GM23338 (cell line): ENCODE results near the gene GJA1. TPM values are rescaled to one million over a fixed set of nuclear protein-coding genes. Genes with fewer than 3 reads are reported as not detected.

ENCODE experiments used
- ATAC-seq: fragments of 200-7000 bp; cut with Tn5 transposase; 3 replicates; pipeline ENCODE4 v1.9.1; 2020
- DNase-seq: peaks from one replicate; pipeline ENCODE4 v3.0.0-alpha.2; 2015; ENCODE audit warnings: low spot score
- H2AFZ ChIP-seq: fragments of 200-600 bp; sonication (generic); 2 replicates; pipeline ENCODE4 v1.8.0; 2016; ENCODE audit warnings: antibody characterized with exemption, mild to moderate bottlenecking, moderate library complexity
- H3F3A ChIP-seq: fragments of 200-600 bp; sonication (generic); replicated peaks from 2 replicates; pipeline ENCODE4 v1.8.0; 2017; ENCODE audit warnings: antibody characterized with exemption, mixed run types, low read depth
- H3K27ac ChIP-seq: fragments of 200-600 bp; sonication (generic); 2 replicates; pipeline ENCODE4 v1.6.1; 2016; ENCODE audit warnings: low read depth
- H3K27me3 ChIP-seq: fragments of 200-600 bp; sonication (generic); 2 replicates; pipeline ENCODE4 v1.8.0; 2016; ENCODE audit warnings: mild to moderate bottlenecking, mixed run types, moderate library complexity; ENCODE audit not compliant: insufficient read depth
- H3K36me3 ChIP-seq: fragments of 200-600 bp; sonication (generic); 2 replicates; pipeline ENCODE4 v1.8.0; 2016; ENCODE audit warnings: mild to moderate bottlenecking; ENCODE audit not compliant: insufficient read depth
- H3K4me1 ChIP-seq: fragments of 200-600 bp; sonication (generic); 2 replicates; pipeline ENCODE4 v1.8.0; 2016; ENCODE audit warnings: mild to moderate bottlenecking, moderate library complexity; ENCODE audit not compliant: insufficient read depth
- H3K4me2 ChIP-seq: fragments of 200-600 bp; sonication (generic); 2 replicates; pipeline ENCODE4 v1.7.1; 2017; ENCODE audit warnings: mixed run types
- H3K4me3 ChIP-seq: fragments of 200-600 bp; sonication (generic); 2 replicates; pipeline ENCODE4 v1.6.1; 2016; ENCODE audit warnings: mixed run types
- H3K79me2 ChIP-seq: fragments of 200-600 bp; sonication (generic); replicated peaks from 2 replicates; pipeline ENCODE4 v1.8.0; 2017; ENCODE audit warnings: mild to moderate bottlenecking; ENCODE audit not compliant: insufficient read depth
- H3K9me2 ChIP-seq: fragments of 200-600 bp; sonication (generic); 2 replicates; pipeline ENCODE4 v1.8.0; 2017; ENCODE audit not compliant: insufficient read depth
- H4K20me1 ChIP-seq: fragments of 200-600 bp; sonication (generic); replicated peaks from 2 replicates; pipeline ENCODE4 v1.8.0; 2017; ENCODE audit warnings: mild to moderate bottlenecking; ENCODE audit not compliant: insufficient read depth
- H3K27ac Mint-ChIP-seq: 2 replicates; pipeline ENCODE4 v1.8.0; 2020; ENCODE audit warnings: inconsistent platforms, mild to moderate bottlenecking, moderate library complexity, mixed read lengths
- H3K27me3 Mint-ChIP-seq: 3 replicates; pipeline ENCODE4 v1.8.0; 2022; ENCODE audit warnings: low read depth, mild to moderate bottlenecking, moderate library complexity, mixed read lengths, inconsistent platforms; ENCODE audit not compliant: insufficient read depth, poor library complexity
- H3K36me3 Mint-ChIP-seq: 3 replicates; pipeline ENCODE4 v1.8.0; 2021; ENCODE audit warnings: low read depth, mild to moderate bottlenecking, inconsistent platforms, moderate library complexity, mixed read lengths
- H3K4me1 Mint-ChIP-seq: 3 replicates; pipeline ENCODE4 v1.8.0; 2020; ENCODE audit warnings: mild to moderate bottlenecking, inconsistent platforms, mixed read lengths
- H3K4me3 Mint-ChIP-seq: 3 replicates; pipeline ENCODE4 v1.8.0; 2021; ENCODE audit warnings: moderate library complexity, mild to moderate bottlenecking, inconsistent platforms, mixed read lengths
- H3K9me3 Mint-ChIP-seq: 3 replicates; pipeline ENCODE4 v1.8.0; 2020; ENCODE audit warnings: moderate library complexity, mild to moderate bottlenecking, inconsistent platforms, mixed read lengths
- CREB1 ChIP-seq: fragments of 250-450 bp; sonication (Bioruptor Pico); IDR thresholded peaks from 2 replicates; pipeline ENCODE4 v1.5.0; 2020; ENCODE audit warnings: low read depth, mild to moderate bottlenecking, moderate library complexity
- EZH2 ChIP-seq: fragments of 200-600 bp; sonication (generic); IDR thresholded peaks from one replicate; pipeline ENCODE4 v1.8.0; 2017; ENCODE audit warnings: antibody characterized with exemption, mild to moderate bottlenecking, low read depth; ENCODE audit not compliant: unreplicated experiment
- EZH2phosphoT487 ChIP-seq: fragments of 200-600 bp; sonication (generic); IDR thresholded peaks from one replicate; pipeline ENCODE4 v1.8.1; 2018; ENCODE audit warnings: antibody characterized with exemption; ENCODE audit not compliant: unreplicated experiment
- JUNB ChIP-seq: IDR thresholded peaks from one replicate; pipeline ENCODE4 v1.6.1; 2016; ENCODE audit warnings: antibody characterized with exemption; ENCODE audit not compliant: unreplicated experiment
- NANOG ChIP-seq: IDR thresholded peaks from 2 replicates; pipeline ENCODE4 v1.6.1; 2016; ENCODE audit warnings: antibody characterized with exemption, borderline replicate concordance
- POLR2AphosphoS5 ChIP-seq: IDR thresholded peaks from 2 replicates; pipeline ENCODE4 v1.6.1; 2016; ENCODE audit warnings: antibody characterized with exemption, low read depth
- STAT1 ChIP-seq: IDR thresholded peaks from one replicate; pipeline ENCODE4 v1.6.1; 2016; ENCODE audit warnings: antibody characterized with exemption; ENCODE audit not compliant: unreplicated experiment
- ZNF114 ChIP-seq: fragments of 250-450 bp; sonication (Bioruptor Pico); IDR thresholded peaks from 2 replicates; pipeline ENCODE4 v1.5.0; 2020; ENCODE audit warnings: mild to moderate bottlenecking, moderate library complexity
- ZNF331 ChIP-seq: fragments of 250-450 bp; sonication (Bioruptor Pico); IDR thresholded peaks from 2 replicates; pipeline ENCODE4 v1.5.0; 2020; ENCODE audit warnings: low read depth, mild to moderate bottlenecking, moderate library complexity
- polyA plus RNA-seq: library from polyadenylated mRNA; unstranded; fragments of >200 nt; fragmentation: Nextera tagmentation; extraction: Ambion mirVana; gene quantifications from 2 replicates; pipeline ENCODE4 v1.2.1, GENCODE V29; 2016
- total RNA-seq: library from RNA; depleted of rRNA; stranded (reverse); fragments of >200 nt; shearing (Covaris generic); gene quantifications from 2 replicates; pipeline ENCODE4 v1.2.3, GENCODE V29; 2014
- TF ChIP-seq, protein P1 (sequence below): IDR thresholded peaks from one replicate; pipeline ENCODE4 v1.6.1; 2018; ENCODE audit warnings: antibody characterized with exemption; ENCODE audit not compliant: unreplicated experiment
- TF ChIP-seq, protein P2 (sequence below): fragments of 250-450 bp; sonication (Bioruptor Pico); IDR thresholded peaks from 2 replicates; pipeline ENCODE4 v1.5.0; 2020; ENCODE audit warnings: mild to moderate bottlenecking, moderate library complexity
- TF ChIP-seq, protein P3 (sequence below), 2 experiments: fragments of 200-600 bp in 1 of 2; sonication (generic) in 1 of 2; conservative IDR thresholded peaks; 2 replicates each; pipeline versions ENCODE4 v1.5.1 to v1.6.1; 2016 to 2017; ENCODE audit warnings: antibody characterized with exemption in 2 of 2, low read depth in 2 of 2, mild to moderate bottlenecking in 2 of 2, moderate library complexity in 1 of 2
- TF ChIP-seq, protein P4 (sequence below): IDR thresholded peaks from 2 replicates; pipeline ENCODE4 v1.6.1; 2016; ENCODE audit warnings: antibody characterized with exemption

Gene GJA1
- total and polyA plus RNA-seq, 2 experiments from 2014 or later = 262 to 609 TPM

DNA sequence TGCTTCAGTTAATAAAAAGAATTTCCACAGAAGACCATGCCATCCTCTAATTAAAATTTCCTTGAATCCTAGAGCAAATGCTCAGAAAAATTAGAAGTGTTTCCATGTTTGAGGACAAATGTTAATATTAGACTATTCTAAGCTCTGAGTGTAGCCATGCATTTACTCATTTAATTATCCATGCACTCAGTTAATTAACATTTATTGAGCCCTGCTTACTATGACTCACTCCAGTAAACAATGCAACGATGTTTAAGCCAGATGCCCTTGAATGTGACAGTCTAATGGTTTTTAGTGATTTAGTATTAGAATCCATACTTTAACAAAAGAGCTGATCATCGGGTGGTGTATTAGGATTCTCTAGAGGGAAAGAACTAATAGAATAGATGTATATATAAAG lies 37.3 kb upstream of the GJA1 start:
- Histone ChIP-seq H3F3A (no peaks in the 10 kb centered on the region), H3K9me2 (no peaks in the 10 kb centered on the region), H3K27me3 (no peaks in the 10 kb centered on the region), H3K4me1 (no peaks in the 10 kb centered on the region), H3K36me3 (no peaks in the 10 kb centered on the region), H3K4me2 (no peak overlapping the region), H4K20me1 (no peaks in the 10 kb centered on the region), H3K4me3 (no peak overlapping the region), H3K27ac (no peak overlapping the region), H3K79me2 (no peaks in the 10 kb centered on the region), H2AFZ (peak overlapping the region; percentile 11; the same call in 1 of the 2 replicates)
- H3K36me3 Mint-ChIP-seq = no peaks in the 10 kb centered on the region
- TF ChIP-seq ZNF114 (CRISPR knock-in tag) (no peak), NANOG (no peak), CREB1 (CRISPR knock-in tag) (no peak), ZNF331 (CRISPR knock-in tag) (no peak), POLR2AphosphoS5 (no peak), EZH2 (no peak), JUNB (no peak), STAT1 (no peak), EZH2phosphoT487 (no peak)
- TF ChIP-seq, protein P1, sequence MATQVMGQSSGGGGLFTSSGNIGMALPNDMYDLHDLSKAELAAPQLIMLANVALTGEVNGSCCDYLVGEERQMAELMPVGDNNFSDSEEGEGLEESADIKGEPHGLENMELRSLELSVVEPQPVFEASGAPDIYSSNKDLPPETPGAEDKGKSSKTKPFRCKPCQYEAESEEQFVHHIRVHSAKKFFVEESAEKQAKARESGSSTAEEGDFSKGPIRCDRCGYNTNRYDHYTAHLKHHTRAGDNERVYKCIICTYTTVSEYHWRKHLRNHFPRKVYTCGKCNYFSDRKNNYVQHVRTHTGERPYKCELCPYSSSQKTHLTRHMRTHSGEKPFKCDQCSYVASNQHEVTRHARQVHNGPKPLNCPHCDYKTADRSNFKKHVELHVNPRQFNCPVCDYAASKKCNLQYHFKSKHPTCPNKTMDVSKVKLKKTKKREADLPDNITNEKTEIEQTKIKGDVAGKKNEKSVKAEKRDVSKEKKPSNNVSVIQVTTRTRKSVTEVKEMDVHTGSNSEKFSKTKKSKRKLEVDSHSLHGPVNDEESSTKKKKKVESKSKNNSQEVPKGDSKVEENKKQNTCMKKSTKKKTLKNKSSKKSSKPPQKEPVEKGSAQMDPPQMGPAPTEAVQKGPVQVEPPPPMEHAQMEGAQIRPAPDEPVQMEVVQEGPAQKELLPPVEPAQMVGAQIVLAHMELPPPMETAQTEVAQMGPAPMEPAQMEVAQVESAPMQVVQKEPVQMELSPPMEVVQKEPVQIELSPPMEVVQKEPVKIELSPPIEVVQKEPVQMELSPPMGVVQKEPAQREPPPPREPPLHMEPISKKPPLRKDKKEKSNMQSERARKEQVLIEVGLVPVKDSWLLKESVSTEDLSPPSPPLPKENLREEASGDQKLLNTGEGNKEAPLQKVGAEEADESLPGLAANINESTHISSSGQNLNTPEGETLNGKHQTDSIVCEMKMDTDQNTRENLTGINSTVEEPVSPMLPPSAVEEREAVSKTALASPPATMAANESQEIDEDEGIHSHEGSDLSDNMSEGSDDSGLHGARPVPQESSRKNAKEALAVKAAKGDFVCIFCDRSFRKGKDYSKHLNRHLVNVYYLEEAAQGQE = no peak
- TF ChIP-seq, protein P2, sequence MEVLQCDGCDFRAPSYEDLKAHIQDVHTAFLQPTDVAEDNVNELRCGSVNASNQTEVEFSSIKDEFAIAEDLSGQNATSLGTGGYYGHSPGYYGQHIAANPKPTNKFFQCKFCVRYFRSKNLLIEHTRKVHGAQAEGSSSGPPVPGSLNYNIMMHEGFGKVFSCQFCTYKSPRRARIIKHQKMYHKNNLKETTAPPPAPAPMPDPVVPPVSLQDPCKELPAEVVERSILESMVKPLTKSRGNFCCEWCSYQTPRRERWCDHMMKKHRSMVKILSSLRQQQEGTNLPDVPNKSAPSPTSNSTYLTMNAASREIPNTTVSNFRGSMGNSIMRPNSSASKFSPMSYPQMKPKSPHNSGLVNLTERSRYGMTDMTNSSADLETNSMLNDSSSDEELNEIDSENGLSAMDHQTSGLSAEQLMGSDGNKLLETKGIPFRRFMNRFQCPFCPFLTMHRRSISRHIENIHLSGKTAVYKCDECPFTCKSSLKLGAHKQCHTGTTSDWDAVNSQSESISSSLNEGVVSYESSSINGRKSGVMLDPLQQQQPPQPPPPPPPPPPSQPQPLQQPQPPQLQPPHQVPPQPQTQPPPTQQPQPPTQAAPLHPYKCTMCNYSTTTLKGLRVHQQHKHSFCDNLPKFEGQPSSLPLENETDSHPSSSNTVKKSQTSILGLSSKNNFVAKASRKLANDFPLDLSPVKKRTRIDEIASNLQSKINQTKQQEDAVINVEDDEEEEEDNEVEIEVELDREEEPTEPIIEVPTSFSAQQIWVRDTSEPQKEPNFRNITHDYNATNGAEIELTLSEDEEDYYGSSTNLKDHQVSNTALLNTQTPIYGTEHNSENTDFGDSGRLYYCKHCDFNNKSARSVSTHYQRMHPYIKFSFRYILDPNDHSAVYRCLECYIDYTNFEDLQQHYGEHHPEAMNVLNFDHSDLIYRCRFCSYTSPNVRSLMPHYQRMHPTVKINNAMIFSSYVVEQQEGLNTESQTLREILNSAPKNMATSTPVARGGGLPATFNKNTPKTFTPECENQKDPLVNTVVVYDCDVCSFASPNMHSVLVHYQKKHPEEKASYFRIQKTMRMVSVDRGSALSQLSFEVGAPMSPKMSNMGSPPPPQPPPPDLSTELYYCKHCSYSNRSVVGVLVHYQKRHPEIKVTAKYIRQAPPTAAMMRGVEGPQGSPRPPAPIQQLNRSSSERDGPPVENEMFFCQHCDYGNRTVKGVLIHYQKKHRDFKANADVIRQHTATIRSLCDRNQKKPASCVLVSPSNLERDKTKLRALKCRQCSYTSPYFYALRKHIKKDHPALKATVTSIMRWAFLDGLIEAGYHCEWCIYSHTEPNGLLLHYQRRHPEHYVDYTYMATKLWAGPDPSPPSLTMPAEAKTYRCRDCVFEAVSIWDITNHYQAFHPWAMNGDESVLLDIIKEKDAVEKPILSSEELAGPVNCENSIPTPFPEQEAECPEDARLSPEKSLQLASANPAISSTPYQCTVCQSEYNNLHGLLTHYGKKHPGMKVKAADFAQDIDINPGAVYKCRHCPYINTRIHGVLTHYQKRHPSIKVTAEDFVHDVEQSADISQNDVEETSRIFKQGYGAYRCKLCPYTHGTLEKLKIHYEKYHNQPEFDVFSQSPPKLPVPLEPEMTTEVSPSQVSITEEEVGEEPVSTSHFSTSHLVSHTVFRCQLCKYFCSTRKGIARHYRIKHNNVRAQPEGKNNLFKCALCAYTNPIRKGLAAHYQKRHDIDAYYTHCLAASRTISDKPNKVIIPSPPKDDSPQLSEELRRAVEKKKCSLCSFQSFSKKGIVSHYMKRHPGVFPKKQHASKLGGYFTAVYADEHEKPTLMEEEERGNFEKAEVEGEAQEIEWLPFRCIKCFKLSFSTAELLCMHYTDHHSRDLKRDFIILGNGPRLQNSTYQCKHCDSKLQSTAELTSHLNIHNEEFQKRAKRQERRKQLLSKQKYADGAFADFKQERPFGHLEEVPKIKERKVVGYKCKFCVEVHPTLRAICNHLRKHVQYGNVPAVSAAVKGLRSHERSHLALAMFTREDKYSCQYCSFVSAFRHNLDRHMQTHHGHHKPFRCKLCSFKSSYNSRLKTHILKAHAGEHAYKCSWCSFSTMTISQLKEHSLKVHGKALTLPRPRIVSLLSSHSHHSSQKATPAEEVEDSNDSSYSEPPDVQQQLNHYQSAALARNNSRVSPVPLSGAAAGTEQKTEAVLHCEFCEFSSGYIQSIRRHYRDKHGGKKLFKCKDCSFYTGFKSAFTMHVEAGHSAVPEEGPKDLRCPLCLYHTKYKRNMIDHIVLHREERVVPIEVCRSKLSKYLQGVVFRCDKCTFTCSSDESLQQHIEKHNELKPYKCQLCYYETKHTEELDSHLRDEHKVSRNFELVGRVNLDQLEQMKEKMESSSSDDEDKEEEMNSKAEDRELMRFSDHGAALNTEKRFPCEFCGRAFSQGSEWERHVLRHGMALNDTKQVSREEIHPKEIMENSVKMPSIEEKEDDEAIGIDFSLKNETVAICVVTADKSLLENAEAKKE (CRISPR knock-in tag) = no peak
- TF ChIP-seq, protein P3, sequence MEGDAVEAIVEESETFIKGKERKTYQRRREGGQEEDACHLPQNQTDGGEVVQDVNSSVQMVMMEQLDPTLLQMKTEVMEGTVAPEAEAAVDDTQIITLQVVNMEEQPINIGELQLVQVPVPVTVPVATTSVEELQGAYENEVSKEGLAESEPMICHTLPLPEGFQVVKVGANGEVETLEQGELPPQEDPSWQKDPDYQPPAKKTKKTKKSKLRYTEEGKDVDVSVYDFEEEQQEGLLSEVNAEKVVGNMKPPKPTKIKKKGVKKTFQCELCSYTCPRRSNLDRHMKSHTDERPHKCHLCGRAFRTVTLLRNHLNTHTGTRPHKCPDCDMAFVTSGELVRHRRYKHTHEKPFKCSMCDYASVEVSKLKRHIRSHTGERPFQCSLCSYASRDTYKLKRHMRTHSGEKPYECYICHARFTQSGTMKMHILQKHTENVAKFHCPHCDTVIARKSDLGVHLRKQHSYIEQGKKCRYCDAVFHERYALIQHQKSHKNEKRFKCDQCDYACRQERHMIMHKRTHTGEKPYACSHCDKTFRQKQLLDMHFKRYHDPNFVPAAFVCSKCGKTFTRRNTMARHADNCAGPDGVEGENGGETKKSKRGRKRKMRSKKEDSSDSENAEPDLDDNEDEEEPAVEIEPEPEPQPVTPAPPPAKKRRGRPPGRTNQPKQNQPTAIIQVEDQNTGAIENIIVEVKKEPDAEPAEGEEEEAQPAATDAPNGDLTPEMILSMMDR (conservative IDR thresholded peaks at IDR 0.05; ENCODE audit: low read depth in 2 of 2) = no peak
- TF ChIP-seq, protein P4, sequence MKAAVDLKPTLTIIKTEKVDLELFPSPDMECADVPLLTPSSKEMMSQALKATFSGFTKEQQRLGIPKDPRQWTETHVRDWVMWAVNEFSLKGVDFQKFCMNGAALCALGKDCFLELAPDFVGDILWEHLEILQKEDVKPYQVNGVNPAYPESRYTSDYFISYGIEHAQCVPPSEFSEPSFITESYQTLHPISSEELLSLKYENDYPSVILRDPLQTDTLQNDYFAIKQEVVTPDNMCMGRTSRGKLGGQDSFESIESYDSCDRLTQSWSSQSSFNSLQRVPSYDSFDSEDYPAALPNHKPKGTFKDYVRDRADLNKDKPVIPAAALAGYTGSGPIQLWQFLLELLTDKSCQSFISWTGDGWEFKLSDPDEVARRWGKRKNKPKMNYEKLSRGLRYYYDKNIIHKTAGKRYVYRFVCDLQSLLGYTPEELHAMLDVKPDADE = no peak
- DNase-seq (no peak), ATAC-seq (no peak)
- no peak overlapping the region for H3K4me3 Mint-ChIP-seq
- no peaks in the 10 kb centered on the region for H3K27me3 Mint-ChIP-seq
- H3K4me1 Mint-ChIP-seq = no peaks in the 10 kb centered on the region
- no peaks in the 10 kb centered on the region for H3K9me3 Mint-ChIP-seq
- no peak overlapping the region for H3K27ac Mint-ChIP-seq
